ENCODE measurements around the gene NAA25. TPM values are rescaled to one million over a fixed set of nuclear protein-coding genes. Genes with fewer than 3 reads are reported as not detected.

NAA25 gene
- total and polyA plus RNA-seq, 9 of the 15 experiments (the other 6 are each of a cell fraction or from before 2014, with no cell fraction given), result 26.6 to 59.6 (median 48.9) TPM

GRCh38 chr12:112115259-112116045 is 6.9 kb upstream of the NAA25 start (continued):
- TF ChIP-seq TOE1 (IDR thresholded peaks at IDR 0.05; ENCODE audit: borderline replicate concordance), result no peak
- no peak for TF ChIP-seq TOE1 (CRISPR knock-in tag; IDR thresholded peaks at IDR 0.05; ENCODE audit: borderline replicate concordance, low read depth)
- no peak for TF ChIP-seq ZBTB12 (CRISPR knock-in tag; IDR thresholded peaks at IDR 0.05)
- no peak for TF ChIP-seq ZNF436 (CRISPR knock-in tag; IDR thresholded peaks at IDR 0.05)
- no peak for TF ChIP-seq CCNT2 (IDR thresholded peaks at IDR 0.05; ENCODE audit: borderline replicate concordance, extremely low read depth, insufficient read length, low read depth, low read length)
- no peak for TF ChIP-seq COPS2 (conservative IDR thresholded peaks at IDR 0.05)
- TF ChIP-seq KDM1A (IDR thresholded peaks at IDR 0.05), result peak in 1 of 2 experiments; percentile 11; a peak in 1 of 4 replicates
- TF ChIP-seq RBM25 (IDR thresholded peaks at IDR 0.05; ENCODE audit: low read depth, low read length, severe bottlenecking), result peak; percentile 36
- no peak for TF ChIP-seq MEF2D (tag; conservative IDR thresholded peaks at IDR 0.05; ENCODE audit: low read depth)
- no peak for TF ChIP-seq ZNF347 (CRISPR knock-in tag; IDR thresholded peaks at IDR 0.05; ENCODE audit: low read depth)
- no peak for TF ChIP-seq PHTF2 (CRISPR knock-in tag; IDR thresholded peaks at IDR 0.05)
- 0 out of 2 replicates have a peak, but pooled peaks have one; percentile 4 for TF ChIP-seq EP400 (IDR thresholded peaks at IDR 0.05)
- no peak for TF ChIP-seq MYNN (IDR thresholded peaks at IDR 0.05)
- TF ChIP-seq MYNN (CRISPR knock-in tag; IDR thresholded peaks at IDR 0.05), result no peak
- TF ChIP-seq ZKSCAN1 (IDR thresholded peaks at IDR 0.05; ENCODE audit: low read depth, low read length), result no peak
- no peak for TF ChIP-seq ZSCAN29 (IDR thresholded peaks at IDR 0.05)
- no peak for TF ChIP-seq MBD2 (IDR thresholded peaks at IDR 0.05; ENCODE audit: borderline replicate concordance, low read depth)
- no peak for TF ChIP-seq ZNF57 (CRISPR knock-in tag; IDR thresholded peaks at IDR 0.05)
